Measurements from ENCODE around the gene RRAS2. TPM values are rescaled to one million over a fixed set of nuclear protein-coding genes. Genes with fewer than 3 reads are reported as not detected.

Gene RRAS2
- total RNA-seq, 1 experiment from 2014 or later, result 42.2 TPM

GRCh38 chr11:14399087-14399486 is 40.1 kb upstream of the RRAS2 start:
- no peak overlapping the region for H2AFZ ChIP-seq
- TF ChIP-seq EZH2 (IDR thresholded peaks at IDR 0.05; ENCODE audit: low read depth) (no peak), CTCF (conservative IDR thresholded peaks at IDR 0.05) (no peak)
- ChIA-PET CTCF (no interaction called here), POLR2A (ENCODE audit: unreplicated experiment) (no interaction called here)
- H3K4me1 ChIP-seq (replicated peaks; ENCODE audit: insufficient read depth), result no peaks in the 10 kb centered on the region
- no peaks in the 10 kb centered on the region for H4K20me1 ChIP-seq (ENCODE audit: insufficient read depth)
- DNase-seq, result no peak
- H3K27me3 ChIP-seq (ENCODE audit: insufficient read depth, low read depth), result no peaks in the 10 kb centered on the region
- H3K79me2 ChIP-seq (ENCODE audit: low read depth), result no peaks in the 10 kb centered on the region
- intact Hi-C loops (cut with micrococcal nuclease; ENCODE audit: unreplicated experiment), result no loop called here
- no peaks in the 10 kb centered on the region for H3K9me3 ChIP-seq (ENCODE audit: insufficient read depth, low read depth)
- H3K36me3 ChIP-seq (ENCODE audit: low read depth), result no peaks in the 10 kb centered on the region
- BruUV-seq (replicated peaks), result no TSS peak
- H3F3A ChIP-seq (ENCODE audit: insufficient read depth, low read depth), result no peaks in the 10 kb centered on the region
- no peak overlapping the region for H3K4me2 ChIP-seq
- no peak overlapping the region for H3K4me3 ChIP-seq
- H3K9me2 ChIP-seq (ENCODE audit: insufficient read depth), result no peaks in the 10 kb centered on the region
- H3K27ac ChIP-seq, result no peak overlapping the region

GRCh38 chr11:14396273-14396672 is 37.3 kb upstream of the RRAS2 start:
- Histone ChIP-seq H3K4me2 (no peak overlapping the region), H3K27ac (no peak overlapping the region), H3K9me2 (ENCODE audit: insufficient read depth) (no peaks in the 10 kb centered on the region), H3K27me3 (ENCODE audit: insufficient read depth, low read depth) (no peaks in the 10 kb centered on the region), H2AFZ (no peak overlapping the region), H3K9me3 (ENCODE audit: insufficient read depth, low read depth) (no peaks in the 10 kb centered on the region), H3K4me3 (no peak overlapping the region), H3F3A (ENCODE audit: insufficient read depth, low read depth) (no peaks in the 10 kb centered on the region), H3K4me1 (replicated peaks; ENCODE audit: insufficient read depth) (no peaks in the 10 kb centered on the region), H3K79me2 (ENCODE audit: low read depth) (no peaks in the 10 kb centered on the region), H3K36me3 (ENCODE audit: low read depth) (no peaks in the 10 kb centered on the region), H4K20me1 (ENCODE audit: insufficient read depth) (no peaks in the 10 kb centered on the region)
- ChIA-PET CTCF (no interaction called here), POLR2A (ENCODE audit: unreplicated experiment) (no interaction called here)
- intact Hi-C loops (cut with micrococcal nuclease; ENCODE audit: unreplicated experiment), result no loop called here
- BruUV-seq (replicated peaks), result no TSS peak
- no peak for DNase-seq
- TF ChIP-seq EZH2 (IDR thresholded peaks at IDR 0.05; ENCODE audit: low read depth) (no peak), CTCF (conservative IDR thresholded peaks at IDR 0.05) (no peak)

GRCh38 chr11:14393889-14394288 is 34.9 kb upstream of the RRAS2 start:
- H4K20me1 ChIP-seq (ENCODE audit: insufficient read depth), result no peaks in the 10 kb centered on the region
- no peak for DNase-seq
- H3K36me3 ChIP-seq (ENCODE audit: low read depth), result no peaks in the 10 kb centered on the region
- POLR2A ChIA-PET (ENCODE audit: unreplicated experiment), result no interaction called here
- no peaks in the 10 kb centered on the region for H3K4me1 ChIP-seq (replicated peaks; ENCODE audit: insufficient read depth)
- CTCF ChIA-PET, result no interaction called here
- H3F3A ChIP-seq (ENCODE audit: insufficient read depth, low read depth), result no peaks in the 10 kb centered on the region
- no TSS peak for BruUV-seq (replicated peaks)
- H3K9me3 ChIP-seq (ENCODE audit: insufficient read depth, low read depth), result no peaks in the 10 kb centered on the region
- no peak overlapping the region for H3K4me3 ChIP-seq
- intact Hi-C loops (cut with micrococcal nuclease; ENCODE audit: unreplicated experiment), result no loop called here
- H2AFZ ChIP-seq, result no peak overlapping the region
- H3K9me2 ChIP-seq (ENCODE audit: insufficient read depth), result no peaks in the 10 kb centered on the region
- no peaks in the 10 kb centered on the region for H3K79me2 ChIP-seq (ENCODE audit: low read depth)
- no peak for TF ChIP-seq EZH2 (IDR thresholded peaks at IDR 0.05; ENCODE audit: low read depth)
- TF ChIP-seq CTCF (conservative IDR thresholded peaks at IDR 0.05), result no peak
- H3K4me2 ChIP-seq, result no peak overlapping the region
- H3K27me3 ChIP-seq (ENCODE audit: insufficient read depth, low read depth), result no peaks in the 10 kb centered on the region
- no peak overlapping the region for H3K27ac ChIP-seq
